ENCODE results near the gene SLC18B1.

Gene SLC18B1

GRCh38 chr6:132746048-132746447, 52.4 kb downstream of the SLC18B1 start:
- DNase-seq (ENCODE audit: low read depth): no peak
- no peak overlapping the region for H3K4me3 ChIP-seq (ENCODE audit: low read length)
- TF ChIP-seq, protein P1, sequence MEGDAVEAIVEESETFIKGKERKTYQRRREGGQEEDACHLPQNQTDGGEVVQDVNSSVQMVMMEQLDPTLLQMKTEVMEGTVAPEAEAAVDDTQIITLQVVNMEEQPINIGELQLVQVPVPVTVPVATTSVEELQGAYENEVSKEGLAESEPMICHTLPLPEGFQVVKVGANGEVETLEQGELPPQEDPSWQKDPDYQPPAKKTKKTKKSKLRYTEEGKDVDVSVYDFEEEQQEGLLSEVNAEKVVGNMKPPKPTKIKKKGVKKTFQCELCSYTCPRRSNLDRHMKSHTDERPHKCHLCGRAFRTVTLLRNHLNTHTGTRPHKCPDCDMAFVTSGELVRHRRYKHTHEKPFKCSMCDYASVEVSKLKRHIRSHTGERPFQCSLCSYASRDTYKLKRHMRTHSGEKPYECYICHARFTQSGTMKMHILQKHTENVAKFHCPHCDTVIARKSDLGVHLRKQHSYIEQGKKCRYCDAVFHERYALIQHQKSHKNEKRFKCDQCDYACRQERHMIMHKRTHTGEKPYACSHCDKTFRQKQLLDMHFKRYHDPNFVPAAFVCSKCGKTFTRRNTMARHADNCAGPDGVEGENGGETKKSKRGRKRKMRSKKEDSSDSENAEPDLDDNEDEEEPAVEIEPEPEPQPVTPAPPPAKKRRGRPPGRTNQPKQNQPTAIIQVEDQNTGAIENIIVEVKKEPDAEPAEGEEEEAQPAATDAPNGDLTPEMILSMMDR (conservative IDR thresholded peaks at IDR 0.05; ENCODE audit: low read depth, low read length): no peak

DNA sequence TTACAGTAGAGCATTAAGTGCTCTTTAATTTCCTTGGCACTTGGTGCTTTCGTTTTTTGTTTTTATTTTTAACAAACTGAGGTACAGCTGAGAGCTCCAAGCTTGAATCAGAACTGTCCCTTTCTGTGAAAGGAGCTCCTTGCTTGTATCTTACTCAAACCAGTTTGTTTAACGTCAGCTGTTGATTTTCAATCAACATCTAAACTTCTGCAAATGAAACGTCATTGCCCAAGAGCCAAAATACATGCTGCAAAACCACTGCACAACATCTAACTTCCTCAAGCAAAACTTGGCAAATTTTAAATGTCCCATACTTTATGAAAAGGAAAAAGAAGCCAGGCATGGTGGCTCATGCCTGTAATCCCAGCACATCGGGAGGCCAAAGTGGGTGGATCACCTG, 55.9 kb downstream of the SLC18B1 start:
- no peak overlapping the region for H3K4me3 ChIP-seq (ENCODE audit: low read length)
- no peak for DNase-seq (ENCODE audit: low read depth)
- TF ChIP-seq, protein P1 (conservative IDR thresholded peaks at IDR 0.05; ENCODE audit: low read depth, low read length): no peak

DNA sequence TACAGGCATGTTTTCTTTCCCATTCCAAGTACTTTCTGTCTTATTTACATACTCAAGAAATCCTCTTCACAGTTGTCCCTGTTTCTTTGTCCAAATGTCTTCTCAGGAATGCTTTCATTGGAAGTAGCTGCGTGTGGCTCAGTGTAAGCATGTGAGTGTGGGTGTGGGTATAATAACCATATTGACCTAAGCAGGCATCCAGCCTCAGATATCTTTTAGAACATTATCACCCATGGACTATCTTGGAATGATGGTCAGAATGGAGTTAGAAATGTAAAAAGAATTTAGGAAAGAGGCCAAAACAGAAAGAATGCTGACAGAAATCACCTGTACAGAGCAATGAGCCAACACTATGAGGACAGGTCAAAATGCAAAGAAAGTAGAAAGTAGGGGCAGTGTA, 57.2 kb downstream of the SLC18B1 start:
- TF ChIP-seq, protein P1 (conservative IDR thresholded peaks at IDR 0.05; ENCODE audit: low read depth, low read length): no peak
- H3K4me3 ChIP-seq (ENCODE audit: low read length): no peak overlapping the region
- DNase-seq (ENCODE audit: low read depth): no peak

DNA sequence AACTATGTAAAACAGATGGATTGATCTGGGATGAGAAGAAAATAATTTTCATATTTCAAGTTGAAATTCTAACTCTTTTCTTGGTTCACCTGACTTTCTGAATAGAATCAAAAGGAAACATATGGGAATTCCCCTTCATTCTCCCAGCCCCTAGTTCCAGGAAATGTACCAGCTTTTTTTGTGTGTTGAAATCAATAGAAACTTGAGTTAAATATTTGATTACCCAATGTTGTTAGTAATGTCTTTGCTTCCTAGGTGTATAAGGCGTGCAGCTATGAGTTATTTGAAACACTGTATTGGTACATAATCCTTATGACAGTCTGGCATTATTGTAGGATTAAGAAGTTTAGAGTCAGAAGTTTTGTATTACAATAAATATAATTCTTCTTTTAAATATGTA, 62.2 kb downstream of the SLC18B1 start:
- no peak for DNase-seq (ENCODE audit: low read depth)
- H3K4me3 ChIP-seq (ENCODE audit: low read length): no peak overlapping the region
- TF ChIP-seq, protein P1 (conservative IDR thresholded peaks at IDR 0.05; ENCODE audit: low read depth, low read length): no peak

DNA sequence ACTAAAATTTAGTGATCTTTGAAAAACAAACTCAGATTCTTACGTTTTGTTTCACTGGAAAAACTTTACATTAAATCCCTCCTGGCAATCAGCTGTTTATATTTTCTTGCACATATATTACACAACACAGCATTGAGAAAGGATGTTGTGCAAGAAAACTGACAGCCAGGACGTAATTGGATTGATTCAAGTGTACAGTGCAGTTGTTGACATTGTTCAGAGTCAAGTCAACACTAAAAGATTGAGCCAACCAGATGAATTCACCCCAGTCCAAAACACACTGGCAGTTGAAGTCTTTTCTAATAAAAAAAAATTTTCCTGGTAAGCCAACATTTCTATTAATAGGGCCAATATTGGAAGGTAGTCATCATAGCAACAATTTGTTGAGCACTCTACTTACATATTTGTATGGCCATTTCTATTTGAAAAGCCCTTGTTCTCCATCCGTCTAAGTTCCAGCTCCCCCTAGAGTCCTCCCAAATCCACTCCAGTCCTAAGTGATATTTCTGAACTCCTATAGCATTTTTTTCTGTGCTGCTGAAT, 63.7 kb downstream of the SLC18B1 start:
- TF ChIP-seq, protein P1 (conservative IDR thresholded peaks at IDR 0.05; ENCODE audit: low read depth, low read length): peak; percentile 50
- DNase-seq (ENCODE audit: low read depth): peak; percentile 45
- H3K4me3 ChIP-seq (ENCODE audit: low read length): no peak overlapping the region

- no peak overlapping the region for H3K4me3 ChIP-seq (ENCODE audit: low read length)
- TF ChIP-seq, protein P1 (conservative IDR thresholded peaks at IDR 0.05; ENCODE audit: low read depth, low read length): no peak
- DNase-seq (ENCODE audit: low read depth): no peak
Measured at GRCh38 chr6:132733814-132734213, 64.6 kb downstream of the SLC18B1 start.

- H3K4me3 ChIP-seq (ENCODE audit: low read length): no peak overlapping the region
- TF ChIP-seq, protein P1 (conservative IDR thresholded peaks at IDR 0.05; ENCODE audit: low read depth, low read length): no peak
- DNase-seq (ENCODE audit: low read depth): no peak
Measured at GRCh38 chr6:132733283-132733682, 65.2 kb downstream of the SLC18B1 start.

Data from retinal pigment epithelial cell (primary cell).